PFSK-1 (cell line): Measurements from ENCODE around the gene FEN1.

Source experiments
- FOXP2 ChIP-seq: optimal IDR thresholded peaks from 2 replicates; pipeline ENCODE3; 2011; ENCODE audit warnings: borderline replicate concordance, control low read depth, inconsistent platforms; ENCODE audit not compliant: insufficient read depth; ENCODE audit errors: extremely low read length, extremely low read depth
- POLR2AphosphoS5 ChIP-seq: IDR thresholded peaks from 2 replicates; pipeline ENCODE4 v1.6.1; 2012; ENCODE audit warnings: low read depth, mild to moderate bottlenecking, control low read depth, low read length, moderate library complexity
- SIN3A ChIP-seq: IDR thresholded peaks from 2 replicates; pipeline ENCODE4 v1.6.1; 2012; ENCODE audit warnings: mild to moderate bottlenecking, low read length, moderate library complexity, borderline replicate concordance; ENCODE audit not compliant: insufficient read depth
- TAF1 ChIP-seq: IDR thresholded peaks from 2 replicates; pipeline ENCODE4 v1.6.1; 2012; ENCODE audit warnings: low read length, control low read depth, borderline replicate concordance; ENCODE audit not compliant: insufficient read depth
- TF ChIP-seq, protein P1 (sequence below), 2 experiments: IDR thresholded peaks; 2 replicates each; pipeline versions ENCODE4 v1.6.1 to v1.8.0; 2011 to 2012; ENCODE audit warnings: low read depth in 2 of 2, low read length in 2 of 2, control low read depth in 1 of 2, inconsistent platforms in 1 of 2, mild to moderate bottlenecking in 1 of 2, moderate library complexity in 1 of 2; ENCODE audit not compliant: insufficient read depth in 1 of 2

FEN1 gene

DNA sequence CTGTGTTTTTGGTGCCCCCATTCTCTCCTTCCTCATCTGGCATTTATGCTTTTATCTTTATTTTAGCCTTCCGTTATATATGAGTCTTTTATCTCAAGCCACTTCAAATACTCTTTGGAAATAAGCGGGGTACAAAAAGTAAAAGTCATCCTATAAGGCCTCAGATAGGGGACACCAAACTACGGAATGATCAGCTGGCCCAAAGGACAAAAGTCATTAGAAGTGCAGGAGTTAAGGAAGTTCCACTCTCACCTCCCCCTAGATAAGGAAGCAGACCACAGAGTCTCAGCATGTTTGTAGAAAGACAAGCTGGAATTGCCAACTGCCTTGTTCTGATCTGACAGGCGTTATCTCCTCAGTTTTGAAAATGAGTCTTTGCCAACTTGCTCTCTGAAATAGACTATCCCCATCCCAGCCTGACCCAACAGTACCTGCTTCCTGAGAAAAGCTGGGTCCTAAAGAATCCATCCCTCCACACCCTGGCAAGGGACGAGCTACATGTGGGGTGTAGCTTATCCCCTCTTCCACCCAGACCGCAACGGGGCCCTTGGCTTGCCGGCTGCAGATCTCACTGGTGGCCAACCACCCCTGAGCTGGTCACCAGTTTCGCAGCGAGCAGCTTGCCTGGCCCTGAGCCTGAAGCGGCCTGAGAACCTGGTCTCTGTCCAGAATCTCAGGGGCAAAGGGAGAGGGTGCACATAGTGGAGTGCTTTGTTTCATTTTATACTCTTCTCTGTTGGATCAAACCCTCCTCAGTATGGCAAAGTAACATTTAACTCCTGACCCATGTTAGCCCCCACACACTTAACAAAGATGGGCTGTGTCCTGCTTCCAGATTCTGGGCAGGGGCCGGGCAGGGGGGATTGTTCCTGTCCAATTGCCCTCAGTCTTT, 49.2 kb downstream of the FEN1 start:
- TF ChIP-seq TAF1 (no peak), FOXP2 (no peak), POLR2AphosphoS5 (no peak), SIN3A (no peak)
- TF ChIP-seq, protein P1, sequence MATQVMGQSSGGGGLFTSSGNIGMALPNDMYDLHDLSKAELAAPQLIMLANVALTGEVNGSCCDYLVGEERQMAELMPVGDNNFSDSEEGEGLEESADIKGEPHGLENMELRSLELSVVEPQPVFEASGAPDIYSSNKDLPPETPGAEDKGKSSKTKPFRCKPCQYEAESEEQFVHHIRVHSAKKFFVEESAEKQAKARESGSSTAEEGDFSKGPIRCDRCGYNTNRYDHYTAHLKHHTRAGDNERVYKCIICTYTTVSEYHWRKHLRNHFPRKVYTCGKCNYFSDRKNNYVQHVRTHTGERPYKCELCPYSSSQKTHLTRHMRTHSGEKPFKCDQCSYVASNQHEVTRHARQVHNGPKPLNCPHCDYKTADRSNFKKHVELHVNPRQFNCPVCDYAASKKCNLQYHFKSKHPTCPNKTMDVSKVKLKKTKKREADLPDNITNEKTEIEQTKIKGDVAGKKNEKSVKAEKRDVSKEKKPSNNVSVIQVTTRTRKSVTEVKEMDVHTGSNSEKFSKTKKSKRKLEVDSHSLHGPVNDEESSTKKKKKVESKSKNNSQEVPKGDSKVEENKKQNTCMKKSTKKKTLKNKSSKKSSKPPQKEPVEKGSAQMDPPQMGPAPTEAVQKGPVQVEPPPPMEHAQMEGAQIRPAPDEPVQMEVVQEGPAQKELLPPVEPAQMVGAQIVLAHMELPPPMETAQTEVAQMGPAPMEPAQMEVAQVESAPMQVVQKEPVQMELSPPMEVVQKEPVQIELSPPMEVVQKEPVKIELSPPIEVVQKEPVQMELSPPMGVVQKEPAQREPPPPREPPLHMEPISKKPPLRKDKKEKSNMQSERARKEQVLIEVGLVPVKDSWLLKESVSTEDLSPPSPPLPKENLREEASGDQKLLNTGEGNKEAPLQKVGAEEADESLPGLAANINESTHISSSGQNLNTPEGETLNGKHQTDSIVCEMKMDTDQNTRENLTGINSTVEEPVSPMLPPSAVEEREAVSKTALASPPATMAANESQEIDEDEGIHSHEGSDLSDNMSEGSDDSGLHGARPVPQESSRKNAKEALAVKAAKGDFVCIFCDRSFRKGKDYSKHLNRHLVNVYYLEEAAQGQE (IDR thresholded peaks at IDR 0.05; ENCODE audit: insufficient read depth in 1 of 2, low read depth in 2 of 2, low read length in 2 of 2), result no peak

DNA sequence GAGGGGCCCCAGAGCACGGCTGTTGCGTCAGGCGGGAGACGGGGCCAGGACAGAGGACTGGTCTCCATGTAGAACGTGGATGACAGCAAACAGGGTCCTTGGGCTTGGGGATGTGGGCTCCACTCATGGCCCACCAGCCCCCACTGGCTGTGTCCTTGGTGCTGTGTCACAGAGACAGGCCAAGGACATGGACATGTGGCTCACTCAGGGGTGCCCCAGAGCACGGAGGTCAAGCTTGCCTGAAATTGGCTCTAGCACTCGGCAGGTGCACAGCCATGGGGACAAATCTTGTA, 49.8 kb downstream of the FEN1 start:
- TF ChIP-seq, protein P1 (IDR thresholded peaks at IDR 0.05; ENCODE audit: insufficient read depth in 1 of 2, low read depth in 2 of 2, low read length in 2 of 2), result no peak
- TF ChIP-seq FOXP2, result no peak
- no peak for TF ChIP-seq TAF1
- TF ChIP-seq POLR2AphosphoS5, result no peak
- TF ChIP-seq SIN3A, result no peak

DNA sequence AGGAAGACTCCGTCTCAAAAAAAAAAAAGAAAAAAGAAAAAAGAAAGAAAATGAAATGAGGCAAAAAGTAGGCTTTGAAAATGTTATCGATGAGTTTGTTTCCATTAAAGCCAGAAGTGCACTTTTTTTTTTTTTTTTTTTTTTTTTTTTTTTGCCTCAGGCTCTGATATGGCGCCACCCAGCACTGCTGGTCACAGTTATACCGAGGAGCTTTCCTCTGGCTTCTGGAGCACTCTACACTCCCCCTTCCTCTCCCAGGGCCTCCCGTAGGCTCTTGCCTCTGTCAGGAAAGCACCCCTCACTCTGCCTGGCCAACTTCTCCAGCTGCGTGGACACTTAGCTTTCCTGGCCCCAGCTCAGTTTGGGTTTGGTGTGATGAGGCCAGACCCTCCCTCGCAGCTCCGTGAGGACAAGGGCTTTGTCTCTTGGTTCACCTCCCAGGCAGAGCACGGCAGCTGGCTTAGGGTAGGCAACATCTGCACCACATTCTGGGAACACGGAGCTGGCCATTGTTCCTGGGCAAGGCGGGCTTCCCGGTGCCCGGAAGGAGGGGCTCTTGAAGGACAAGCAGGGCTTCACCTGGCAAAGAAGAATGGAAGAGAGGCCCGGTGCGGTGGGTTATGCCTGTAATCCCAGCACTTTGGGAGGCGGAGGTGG, 52.3 kb downstream of the FEN1 start:
- no peak for TF ChIP-seq POLR2AphosphoS5
- no peak for TF ChIP-seq TAF1
- no peak for TF ChIP-seq FOXP2
- no peak for TF ChIP-seq SIN3A
- TF ChIP-seq, protein P1 (IDR thresholded peaks at IDR 0.05; ENCODE audit: insufficient read depth in 1 of 2, low read depth in 2 of 2, low read length in 2 of 2), result no peak

DNA sequence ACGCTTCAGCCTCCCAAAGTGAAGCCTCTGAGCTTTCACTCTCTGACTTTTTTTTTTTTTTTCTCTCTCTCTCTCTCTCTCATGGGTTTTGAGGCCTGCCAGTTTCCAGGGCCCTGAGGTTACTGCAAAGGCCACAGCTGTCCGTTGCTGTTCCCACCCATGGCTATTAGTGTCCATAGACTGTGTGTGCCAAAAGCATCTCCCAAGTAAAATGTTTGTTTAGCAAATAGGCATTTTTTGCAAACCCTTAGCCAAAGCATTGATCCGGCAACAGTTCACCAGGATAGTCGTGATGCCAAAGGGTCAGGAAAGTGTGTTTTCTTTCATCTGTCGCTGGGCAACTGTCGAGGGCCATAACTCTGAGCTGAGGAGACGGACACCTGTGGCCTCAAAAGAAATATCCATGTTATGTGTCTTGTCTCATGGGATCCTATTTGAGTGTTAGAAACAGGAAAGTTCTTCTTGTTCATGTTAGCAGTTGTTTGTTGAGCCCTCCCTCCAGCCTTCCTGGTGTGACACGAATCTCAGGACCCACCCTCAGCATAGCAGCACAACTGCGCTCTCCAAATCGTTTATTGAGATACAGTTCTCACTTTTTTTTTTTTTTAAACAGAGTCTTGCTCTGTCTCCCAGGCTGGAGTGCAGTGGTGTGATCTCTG, 53.8 kb downstream of the FEN1 start:
- TF ChIP-seq FOXP2 (no peak), SIN3A (no peak), POLR2AphosphoS5 (no peak), TAF1 (no peak)
- TF ChIP-seq, protein P1 (IDR thresholded peaks at IDR 0.05; ENCODE audit: insufficient read depth in 1 of 2, low read depth in 2 of 2, low read length in 2 of 2), result no peak
